HEK293 (cell line): Measurements from ENCODE around the gene CARM1.

ENCODE experiments used
- GLI4 ChIP-seq: fragments of 450-650 bp; formaldehyde crosslinking; IDR thresholded peaks from 2 replicates; pipeline ENCODE4 v1.5.1; 2016; ENCODE audit warnings: missing biosample characterization, missing genetic modification characterization
- SETDB1 ChIP-seq: IDR thresholded peaks from one replicate; pipeline ENCODE4 v1.6.1; 2017; ENCODE audit warnings: mild to moderate bottlenecking, low read length, moderate library complexity, mixed read lengths; ENCODE audit not compliant: insufficient read length
- SP2 ChIP-seq: fragments of 450-650 bp; formaldehyde crosslinking; IDR thresholded peaks from 2 replicates; pipeline ENCODE4 v1.5.1; 2016; ENCODE audit warnings: missing biosample characterization, missing genetic modification characterization
- SP3 ChIP-seq: fragments of 450-650 bp; formaldehyde crosslinking; IDR thresholded peaks from 2 replicates; pipeline ENCODE4 v1.5.1; 2016; ENCODE audit warnings: missing biosample characterization, missing genetic modification characterization
- SP7 ChIP-seq: fragments of 450-650 bp; formaldehyde crosslinking; IDR thresholded peaks from 2 replicates; pipeline ENCODE4 v1.5.1; 2016; ENCODE audit warnings: missing biosample characterization, missing genetic modification characterization
- WT1 ChIP-seq: fragments of 450-650 bp; formaldehyde crosslinking; IDR thresholded peaks from 2 replicates; pipeline ENCODE4 v1.5.1; 2016; ENCODE audit warnings: missing biosample characterization, missing genetic modification characterization
- ZBTB21 ChIP-seq: fragments of 450-650 bp; formaldehyde crosslinking; IDR thresholded peaks from 2 replicates; pipeline ENCODE4 v1.5.1; 2017; ENCODE audit warnings: missing biosample characterization, missing genetic modification characterization
- ZIC2 ChIP-seq: fragments of 450-650 bp; formaldehyde crosslinking; IDR thresholded peaks from 2 replicates; pipeline ENCODE4 v1.5.1; 2016; ENCODE audit warnings: missing biosample characterization, missing genetic modification characterization
- ZNF138 ChIP-seq: fragments of 450-650 bp; formaldehyde crosslinking; IDR thresholded peaks from 2 replicates; pipeline ENCODE4 v1.5.1; 2016; ENCODE audit warnings: missing biosample characterization, missing genetic modification characterization, borderline replicate concordance
- ZNF140 ChIP-seq: fragments of 450-650 bp; formaldehyde crosslinking; IDR thresholded peaks from 2 replicates; pipeline ENCODE4 v1.5.1; 2016; ENCODE audit warnings: missing biosample characterization, missing genetic modification characterization
- ZNF19 ChIP-seq: fragments of 450-650 bp; formaldehyde crosslinking; IDR thresholded peaks from 2 replicates; pipeline ENCODE4; 2016; ENCODE audit warnings: missing biosample characterization, missing genetic modification characterization, low read depth
- ZNF23 ChIP-seq: fragments of 450-650 bp; formaldehyde crosslinking; IDR thresholded peaks from 2 replicates; pipeline ENCODE4 v1.5.1; 2016; ENCODE audit warnings: missing biosample characterization, missing genetic modification characterization, borderline replicate concordance
- ZNF302 ChIP-seq: fragments of 450-650 bp; formaldehyde crosslinking; IDR thresholded peaks from 2 replicates; pipeline ENCODE4 v1.5.1; 2016; ENCODE audit warnings: missing biosample characterization, missing genetic modification characterization, low read depth
- ZNF354C ChIP-seq: fragments of 450-650 bp; formaldehyde crosslinking; IDR thresholded peaks from 2 replicates; pipeline ENCODE4 v1.5.1; 2016; ENCODE audit warnings: missing biosample characterization, missing genetic modification characterization, low read depth, borderline replicate concordance
- ZNF391 ChIP-seq: fragments of 450-650 bp; formaldehyde crosslinking; IDR thresholded peaks from 2 replicates; pipeline ENCODE4 v1.5.1; 2016; ENCODE audit warnings: low read depth, missing biosample characterization, missing genetic modification characterization, borderline replicate concordance
- ZNF473 ChIP-seq: fragments of 450-650 bp; formaldehyde crosslinking; IDR thresholded peaks from 2 replicates; pipeline ENCODE4 v1.5.1; 2017; ENCODE audit warnings: missing biosample characterization, missing genetic modification characterization
- ZNF600 ChIP-seq: fragments of 450-650 bp; formaldehyde crosslinking; IDR thresholded peaks from 2 replicates; pipeline ENCODE4 v1.5.1; 2016; ENCODE audit warnings: missing biosample characterization, missing genetic modification characterization
- ZNF624 ChIP-seq: fragments of 450-650 bp; formaldehyde crosslinking; IDR thresholded peaks from 2 replicates; pipeline ENCODE4 v1.5.1; 2017; ENCODE audit warnings: missing biosample characterization, missing genetic modification characterization
- ZNF660 ChIP-seq: fragments of 450-650 bp; IDR thresholded peaks from 2 replicates; pipeline ENCODE4 v1.5.1; 2018; ENCODE audit warnings: missing biosample characterization, mild to moderate bottlenecking, missing genetic modification characterization
- ZNF664 ChIP-seq: fragments of 450-650 bp; formaldehyde crosslinking; IDR thresholded peaks from 2 replicates; pipeline ENCODE4 v1.5.1; 2016; ENCODE audit warnings: missing biosample characterization, missing genetic modification characterization
- ZNF843 ChIP-seq: fragments of 450-650 bp; formaldehyde crosslinking; IDR thresholded peaks from 2 replicates; pipeline ENCODE4 v1.5.1; 2016; ENCODE audit warnings: missing biosample characterization, missing genetic modification characterization
- TF ChIP-seq, protein P1 (sequence below): fragments of 450-650 bp; formaldehyde crosslinking; IDR thresholded peaks from 2 replicates; pipeline ENCODE4 v1.5.1; 2016; ENCODE audit warnings: missing biosample characterization, missing genetic modification characterization
- TF ChIP-seq, protein P2 (sequence below): fragments of 450-650 bp; formaldehyde crosslinking; IDR thresholded peaks from 2 replicates; pipeline ENCODE4 v1.5.1; 2016; ENCODE audit warnings: missing biosample characterization, missing genetic modification characterization
- TF ChIP-seq, protein P3 (sequence below): fragments of 450-650 bp; formaldehyde crosslinking; IDR thresholded peaks from 2 replicates; pipeline ENCODE4 v1.5.0; 2017; ENCODE audit warnings: missing biosample characterization, missing genetic modification characterization, borderline replicate concordance
- TF ChIP-seq, protein P4 (sequence below): fragments of 450-650 bp; formaldehyde crosslinking; IDR thresholded peaks from 2 replicates; pipeline ENCODE4 v1.5.1; 2016; ENCODE audit warnings: missing biosample characterization, missing genetic modification characterization, borderline replicate concordance
- TF ChIP-seq, protein P5 (sequence below): fragments of 450-650 bp; formaldehyde crosslinking; IDR thresholded peaks from 2 replicates; pipeline ENCODE4 v1.5.1; 2016; ENCODE audit warnings: missing biosample characterization, missing genetic modification characterization
- TF ChIP-seq, protein P6 (sequence below): fragments of 450-650 bp; formaldehyde crosslinking; IDR thresholded peaks from 2 replicates; pipeline ENCODE4 v1.5.1; 2016; ENCODE audit warnings: missing biosample characterization, missing genetic modification characterization
- TF ChIP-seq, protein P7 (sequence below): fragments of 450-650 bp; formaldehyde crosslinking; IDR thresholded peaks from 2 replicates; pipeline ENCODE4 v1.5.1; 2016; ENCODE audit warnings: missing biosample characterization, missing genetic modification characterization

The CARM1 gene

DNA sequence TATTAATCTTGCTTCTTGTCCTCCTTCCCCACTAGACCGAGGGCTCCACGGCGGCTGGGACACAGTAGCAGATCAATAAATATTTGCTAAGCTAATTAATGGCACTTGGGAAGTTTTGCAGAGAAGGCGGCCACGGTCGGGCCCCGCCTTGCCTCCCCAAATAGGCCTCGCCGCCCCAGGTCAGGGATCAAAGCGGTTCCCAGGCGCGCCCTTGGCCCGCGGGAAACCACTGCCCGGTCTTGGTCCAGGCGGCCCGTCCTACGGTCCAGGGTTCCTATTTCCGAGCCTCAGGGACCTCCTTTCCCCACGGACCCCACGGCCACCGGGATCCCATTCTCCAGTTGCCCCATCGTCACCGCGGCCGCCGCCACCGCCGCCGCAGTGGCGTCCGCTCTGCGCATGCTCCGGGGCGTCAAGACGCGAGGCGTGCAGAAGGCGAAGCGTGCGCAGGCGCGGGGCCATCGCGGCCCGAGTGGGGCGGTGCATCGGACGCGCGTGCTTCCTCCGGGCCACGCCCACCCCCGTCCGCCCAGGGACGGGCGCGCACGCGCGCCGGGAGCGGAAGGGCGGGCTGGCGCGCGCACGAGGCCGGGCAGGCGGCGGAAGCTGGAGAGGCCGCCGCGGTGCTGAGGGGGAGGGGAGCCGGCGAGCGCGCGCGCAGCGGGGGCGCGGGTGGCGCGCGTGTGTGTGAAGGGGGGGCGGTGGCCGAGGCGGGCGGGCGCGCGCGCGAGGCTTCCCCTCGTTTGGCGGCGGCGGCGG is 89.1 kb downstream of the CARM1 start, which contains the start of gene SMARCA4 (continued):
- peak; percentile 27 for TF ChIP-seq SP2 (tag by site-specific recombination)
- no peak for TF ChIP-seq ZNF660 (tag by site-specific recombination)
- TF ChIP-seq ZNF140 = no peak
- no peak for TF ChIP-seq ZBTB21 (tag by site-specific recombination)
- no peak for TF ChIP-seq ZNF354C (tag by site-specific recombination)
- TF ChIP-seq, protein P1, sequence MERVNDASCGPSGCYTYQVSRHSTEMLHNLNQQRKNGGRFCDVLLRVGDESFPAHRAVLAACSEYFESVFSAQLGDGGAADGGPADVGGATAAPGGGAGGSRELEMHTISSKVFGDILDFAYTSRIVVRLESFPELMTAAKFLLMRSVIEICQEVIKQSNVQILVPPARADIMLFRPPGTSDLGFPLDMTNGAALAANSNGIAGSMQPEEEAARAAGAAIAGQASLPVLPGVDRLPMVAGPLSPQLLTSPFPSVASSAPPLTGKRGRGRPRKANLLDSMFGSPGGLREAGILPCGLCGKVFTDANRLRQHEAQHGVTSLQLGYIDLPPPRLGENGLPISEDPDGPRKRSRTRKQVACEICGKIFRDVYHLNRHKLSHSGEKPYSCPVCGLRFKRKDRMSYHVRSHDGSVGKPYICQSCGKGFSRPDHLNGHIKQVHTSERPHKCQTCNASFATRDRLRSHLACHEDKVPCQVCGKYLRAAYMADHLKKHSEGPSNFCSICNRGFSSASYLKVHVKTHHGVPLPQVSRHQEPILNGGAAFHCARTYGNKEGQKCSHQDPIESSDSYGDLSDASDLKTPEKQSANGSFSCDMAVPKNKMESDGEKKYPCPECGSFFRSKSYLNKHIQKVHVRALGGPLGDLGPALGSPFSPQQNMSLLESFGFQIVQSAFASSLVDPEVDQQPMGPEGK (tag by site-specific recombination) = peak; percentile 72
- TF ChIP-seq ZIC2 (tag by site-specific recombination) = no peak
- TF ChIP-seq ZNF302 (tag by site-specific recombination) = no peak
- TF ChIP-seq, protein P2, sequence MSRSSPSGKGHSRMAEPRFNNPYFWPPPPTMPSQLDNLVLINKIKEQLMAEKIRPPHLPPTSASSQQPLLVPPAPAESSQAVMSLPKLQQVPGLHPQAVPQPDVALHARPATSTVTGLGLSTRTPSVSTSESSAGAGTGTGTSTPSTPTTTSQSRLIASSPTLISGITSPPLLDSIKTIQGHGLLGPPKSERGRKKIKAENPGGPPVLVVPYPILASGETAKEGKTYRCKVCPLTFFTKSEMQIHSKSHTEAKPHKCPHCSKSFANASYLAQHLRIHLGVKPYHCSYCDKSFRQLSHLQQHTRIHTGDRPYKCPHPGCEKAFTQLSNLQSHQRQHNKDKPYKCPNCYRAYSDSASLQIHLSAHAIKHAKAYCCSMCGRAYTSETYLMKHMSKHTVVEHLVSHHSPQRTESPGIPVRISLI = no peak
- TF ChIP-seq, protein P3, sequence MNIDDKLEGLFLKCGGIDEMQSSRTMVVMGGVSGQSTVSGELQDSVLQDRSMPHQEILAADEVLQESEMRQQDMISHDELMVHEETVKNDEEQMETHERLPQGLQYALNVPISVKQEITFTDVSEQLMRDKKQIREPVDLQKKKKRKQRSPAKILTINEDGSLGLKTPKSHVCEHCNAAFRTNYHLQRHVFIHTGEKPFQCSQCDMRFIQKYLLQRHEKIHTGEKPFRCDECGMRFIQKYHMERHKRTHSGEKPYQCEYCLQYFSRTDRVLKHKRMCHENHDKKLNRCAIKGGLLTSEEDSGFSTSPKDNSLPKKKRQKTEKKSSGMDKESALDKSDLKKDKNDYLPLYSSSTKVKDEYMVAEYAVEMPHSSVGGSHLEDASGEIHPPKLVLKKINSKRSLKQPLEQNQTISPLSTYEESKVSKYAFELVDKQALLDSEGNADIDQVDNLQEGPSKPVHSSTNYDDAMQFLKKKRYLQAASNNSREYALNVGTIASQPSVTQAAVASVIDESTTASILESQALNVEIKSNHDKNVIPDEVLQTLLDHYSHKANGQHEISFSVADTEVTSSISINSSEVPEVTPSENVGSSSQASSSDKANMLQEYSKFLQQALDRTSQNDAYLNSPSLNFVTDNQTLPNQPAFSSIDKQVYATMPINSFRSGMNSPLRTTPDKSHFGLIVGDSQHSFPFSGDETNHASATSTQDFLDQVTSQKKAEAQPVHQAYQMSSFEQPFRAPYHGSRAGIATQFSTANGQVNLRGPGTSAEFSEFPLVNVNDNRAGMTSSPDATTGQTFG (tag by site-specific recombination) = no peak
- no peak for TF ChIP-seq ZNF473 (tag by site-specific recombination)
- TF ChIP-seq, protein P4, sequence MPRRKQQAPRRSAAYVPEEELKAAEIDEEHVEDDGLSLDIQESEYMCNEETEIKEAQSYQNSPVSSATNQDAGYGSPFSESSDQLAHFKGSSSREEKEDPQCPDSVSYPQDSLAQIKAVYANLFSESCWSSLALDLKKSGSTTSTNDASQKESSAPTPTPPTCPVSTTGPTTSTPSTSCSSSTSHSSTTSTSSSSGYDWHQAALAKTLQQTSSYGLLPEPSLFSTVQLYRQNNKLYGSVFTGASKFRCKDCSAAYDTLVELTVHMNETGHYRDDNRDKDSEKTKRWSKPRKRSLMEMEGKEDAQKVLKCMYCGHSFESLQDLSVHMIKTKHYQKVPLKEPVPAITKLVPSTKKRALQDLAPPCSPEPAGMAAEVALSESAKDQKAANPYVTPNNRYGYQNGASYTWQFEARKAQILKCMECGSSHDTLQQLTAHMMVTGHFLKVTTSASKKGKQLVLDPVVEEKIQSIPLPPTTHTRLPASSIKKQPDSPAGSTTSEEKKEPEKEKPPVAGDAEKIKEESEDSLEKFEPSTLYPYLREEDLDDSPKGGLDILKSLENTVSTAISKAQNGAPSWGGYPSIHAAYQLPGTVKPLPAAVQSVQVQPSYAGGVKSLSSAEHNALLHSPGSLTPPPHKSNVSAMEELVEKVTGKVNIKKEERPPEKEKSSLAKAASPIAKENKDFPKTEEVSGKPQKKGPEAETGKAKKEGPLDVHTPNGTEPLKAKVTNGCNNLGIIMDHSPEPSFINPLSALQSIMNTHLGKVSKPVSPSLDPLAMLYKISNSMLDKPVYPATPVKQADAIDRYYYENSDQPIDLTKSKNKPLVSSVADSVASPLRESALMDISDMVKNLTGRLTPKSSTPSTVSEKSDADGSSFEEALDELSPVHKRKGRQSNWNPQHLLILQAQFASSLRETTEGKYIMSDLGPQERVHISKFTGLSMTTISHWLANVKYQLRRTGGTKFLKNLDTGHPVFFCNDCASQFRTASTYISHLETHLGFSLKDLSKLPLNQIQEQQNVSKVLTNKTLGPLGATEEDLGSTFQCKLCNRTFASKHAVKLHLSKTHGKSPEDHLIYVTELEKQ = no peak
- TF ChIP-seq GLI4 (tag by site-specific recombination) = no peak
- TF ChIP-seq ZNF138 (tag by site-specific recombination) = no peak
- TF ChIP-seq SETDB1 = no peak
- TF ChIP-seq SP7 (tag by site-specific recombination) = peak; percentile 66
- TF ChIP-seq ZNF600 (tag by site-specific recombination) = no peak
- TF ChIP-seq, protein P5, sequence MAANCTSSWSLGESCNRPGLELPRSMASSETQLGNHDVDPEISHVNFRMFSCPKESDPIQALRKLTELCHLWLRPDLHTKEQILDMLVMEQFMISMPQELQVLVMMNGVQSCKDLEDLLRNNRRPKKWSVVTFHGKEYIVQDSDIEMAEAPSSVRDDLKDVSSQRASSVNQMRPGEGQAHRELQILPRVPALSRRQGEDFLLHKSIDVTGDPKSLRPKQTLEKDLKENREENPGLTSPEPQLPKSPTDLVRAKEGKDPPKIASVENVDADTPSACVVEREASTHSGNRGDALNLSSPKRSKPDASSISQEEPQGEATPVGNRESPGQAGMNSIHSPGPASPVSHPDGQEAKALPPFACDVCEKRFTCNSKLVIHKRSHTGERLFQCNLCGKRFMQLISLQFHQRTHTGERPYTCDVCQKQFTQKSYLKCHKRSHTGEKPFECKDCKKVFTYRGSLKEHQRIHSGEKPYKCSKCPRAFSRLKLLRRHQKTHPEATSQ = peak; percentile 88; the same call in 1 of the 2 replicates
- peak; percentile 23; the same call in 1 of the 2 replicates for TF ChIP-seq ZNF391
- TF ChIP-seq, protein P6, sequence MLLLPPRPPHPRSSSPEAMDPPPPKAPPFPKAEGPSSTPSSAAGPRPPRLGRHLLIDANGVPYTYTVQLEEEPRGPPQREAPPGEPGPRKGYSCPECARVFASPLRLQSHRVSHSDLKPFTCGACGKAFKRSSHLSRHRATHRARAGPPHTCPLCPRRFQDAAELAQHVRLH (tag by site-specific recombination) = peak; percentile 50; the same call in 1 of the 2 replicates
- no peak for TF ChIP-seq ZNF624 (tag by site-specific recombination)
- no peak for TF ChIP-seq WT1 (tag by site-specific recombination)
- peak; percentile 71 for TF ChIP-seq ZNF843 (tag by site-specific recombination)
- TF ChIP-seq ZNF664 = peak; percentile 77
- TF ChIP-seq, protein P7, sequence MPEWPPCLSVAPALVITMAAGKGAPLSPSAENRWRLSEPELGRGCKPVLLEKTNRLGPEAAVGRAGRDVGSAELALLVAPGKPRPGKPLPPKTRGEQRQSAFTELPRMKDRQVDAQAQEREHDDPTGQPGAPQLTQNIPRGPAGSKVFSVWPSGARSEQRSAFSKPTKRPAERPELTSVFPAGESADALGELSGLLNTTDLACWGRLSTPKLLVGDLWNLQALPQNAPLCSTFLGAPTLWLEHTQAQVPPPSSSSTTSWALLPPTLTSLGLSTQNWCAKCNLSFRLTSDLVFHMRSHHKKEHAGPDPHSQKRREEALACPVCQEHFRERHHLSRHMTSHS (tag by site-specific recombination) = no peak
- no peak for TF ChIP-seq ZNF19 (tag by site-specific recombination)
- TF ChIP-seq ZNF23 (tag by site-specific recombination) = no peak
- TF ChIP-seq SP3 = peak; percentile 49; the same call in 1 of the 2 replicates
